ENCODE data around the gene SLC24A4.

DNA sequence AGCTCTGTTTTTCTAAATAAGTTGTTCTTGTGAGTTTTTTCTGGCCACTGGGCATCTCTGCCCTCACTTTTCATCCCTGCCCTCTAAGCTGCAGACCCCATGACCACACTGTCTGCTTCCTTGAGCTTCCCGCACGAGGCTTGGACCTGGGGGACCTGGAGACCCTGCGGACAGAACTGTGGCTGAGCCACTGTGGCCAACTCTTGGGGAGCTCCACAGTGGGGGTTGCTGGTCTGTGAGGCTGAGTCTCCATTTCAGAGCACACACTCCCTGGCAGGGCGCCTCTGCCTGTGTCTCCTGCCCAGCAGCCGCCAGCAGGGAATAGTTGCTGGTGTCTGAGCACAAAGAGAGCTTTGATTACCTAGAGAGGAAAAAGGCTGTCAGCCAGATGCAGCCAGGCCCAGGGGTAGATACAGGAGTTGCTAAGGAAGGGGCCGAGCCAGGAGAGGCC lies 177.6 kb downstream of the SLC24A4 start:
- TF ChIP-seq RAD21 (conservative IDR thresholded peaks at IDR 0.05) (no peak), EZH2 (IDR thresholded peaks at IDR 0.05; ENCODE audit: borderline replicate concordance, insufficient read depth, low read length, poor library complexity, severe bottlenecking) (no peak), MXI1 (conservative IDR thresholded peaks at IDR 0.05; ENCODE audit: poor library complexity, severe bottlenecking) (no peak), EP300 (conservative IDR thresholded peaks at IDR 0.05; ENCODE audit: poor library complexity, severe bottlenecking) (no peak), SMC3 (conservative IDR thresholded peaks at IDR 0.05; ENCODE audit: poor library complexity) (no peak), TAF1 (IDR thresholded peaks at IDR 0.05; ENCODE audit: low read depth) (no peak)
- TF ChIP-seq, protein P1, sequence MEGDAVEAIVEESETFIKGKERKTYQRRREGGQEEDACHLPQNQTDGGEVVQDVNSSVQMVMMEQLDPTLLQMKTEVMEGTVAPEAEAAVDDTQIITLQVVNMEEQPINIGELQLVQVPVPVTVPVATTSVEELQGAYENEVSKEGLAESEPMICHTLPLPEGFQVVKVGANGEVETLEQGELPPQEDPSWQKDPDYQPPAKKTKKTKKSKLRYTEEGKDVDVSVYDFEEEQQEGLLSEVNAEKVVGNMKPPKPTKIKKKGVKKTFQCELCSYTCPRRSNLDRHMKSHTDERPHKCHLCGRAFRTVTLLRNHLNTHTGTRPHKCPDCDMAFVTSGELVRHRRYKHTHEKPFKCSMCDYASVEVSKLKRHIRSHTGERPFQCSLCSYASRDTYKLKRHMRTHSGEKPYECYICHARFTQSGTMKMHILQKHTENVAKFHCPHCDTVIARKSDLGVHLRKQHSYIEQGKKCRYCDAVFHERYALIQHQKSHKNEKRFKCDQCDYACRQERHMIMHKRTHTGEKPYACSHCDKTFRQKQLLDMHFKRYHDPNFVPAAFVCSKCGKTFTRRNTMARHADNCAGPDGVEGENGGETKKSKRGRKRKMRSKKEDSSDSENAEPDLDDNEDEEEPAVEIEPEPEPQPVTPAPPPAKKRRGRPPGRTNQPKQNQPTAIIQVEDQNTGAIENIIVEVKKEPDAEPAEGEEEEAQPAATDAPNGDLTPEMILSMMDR (IDR thresholded peaks at IDR 0.05; ENCODE audit: poor library complexity, severe bottlenecking), result no peak
- TF ChIP-seq, protein P2, sequence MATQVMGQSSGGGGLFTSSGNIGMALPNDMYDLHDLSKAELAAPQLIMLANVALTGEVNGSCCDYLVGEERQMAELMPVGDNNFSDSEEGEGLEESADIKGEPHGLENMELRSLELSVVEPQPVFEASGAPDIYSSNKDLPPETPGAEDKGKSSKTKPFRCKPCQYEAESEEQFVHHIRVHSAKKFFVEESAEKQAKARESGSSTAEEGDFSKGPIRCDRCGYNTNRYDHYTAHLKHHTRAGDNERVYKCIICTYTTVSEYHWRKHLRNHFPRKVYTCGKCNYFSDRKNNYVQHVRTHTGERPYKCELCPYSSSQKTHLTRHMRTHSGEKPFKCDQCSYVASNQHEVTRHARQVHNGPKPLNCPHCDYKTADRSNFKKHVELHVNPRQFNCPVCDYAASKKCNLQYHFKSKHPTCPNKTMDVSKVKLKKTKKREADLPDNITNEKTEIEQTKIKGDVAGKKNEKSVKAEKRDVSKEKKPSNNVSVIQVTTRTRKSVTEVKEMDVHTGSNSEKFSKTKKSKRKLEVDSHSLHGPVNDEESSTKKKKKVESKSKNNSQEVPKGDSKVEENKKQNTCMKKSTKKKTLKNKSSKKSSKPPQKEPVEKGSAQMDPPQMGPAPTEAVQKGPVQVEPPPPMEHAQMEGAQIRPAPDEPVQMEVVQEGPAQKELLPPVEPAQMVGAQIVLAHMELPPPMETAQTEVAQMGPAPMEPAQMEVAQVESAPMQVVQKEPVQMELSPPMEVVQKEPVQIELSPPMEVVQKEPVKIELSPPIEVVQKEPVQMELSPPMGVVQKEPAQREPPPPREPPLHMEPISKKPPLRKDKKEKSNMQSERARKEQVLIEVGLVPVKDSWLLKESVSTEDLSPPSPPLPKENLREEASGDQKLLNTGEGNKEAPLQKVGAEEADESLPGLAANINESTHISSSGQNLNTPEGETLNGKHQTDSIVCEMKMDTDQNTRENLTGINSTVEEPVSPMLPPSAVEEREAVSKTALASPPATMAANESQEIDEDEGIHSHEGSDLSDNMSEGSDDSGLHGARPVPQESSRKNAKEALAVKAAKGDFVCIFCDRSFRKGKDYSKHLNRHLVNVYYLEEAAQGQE (IDR thresholded peaks at IDR 0.05; ENCODE audit: borderline replicate concordance), result no peak

Measured in neural cell (in vitro differentiated cells).